IMR-90 (cell line): ENCODE data around the gene CLEC19A. TPM values are rescaled to one million over a fixed set of nuclear protein-coding genes. Genes with fewer than 3 reads are reported as not detected.

Source experiments
- ATAC-seq: fragments of 200-7000 bp; cut with Tn5 transposase; 2 replicates; pipeline ENCODE4 v1.9.1; 2020; ENCODE audit warnings: low read depth, mild to moderate bottlenecking, moderate library complexity
- BruUV-seq: library from RNA; stranded (reverse); fragments of 400-500 nt; replicated peaks from 2 replicates; lab custom pipeline; 2021; lab: Mats Ljungman, UMichigan
- CTCF ChIA-PET: fragments of 300-600 bp; formaldehyde crosslinking; extraction: SDS; loops from one replicate; lab custom pipeline; 2021; ENCODE audit warnings: antibody characterized with exemption; lab: Yijun Ruan, JAX
- POLR2A ChIA-PET: fragments of 300-600 bp; sonication (Branson Sonifier 250); formaldehyde crosslinking; loops from one replicate; lab custom pipeline; 2022; ENCODE audit warnings: antibody characterized with exemption; ENCODE audit not compliant: unreplicated experiment; lab: Charles Lee
- DNase-seq: peaks from one replicate; pipeline ENCODE4 v3.0.0; 2013
- H2AFZ ChIP-seq: replicated peaks from 2 replicates; pipeline ENCODE3; 2013; ENCODE audit warnings: low read length, mild to moderate bottlenecking; ENCODE audit not compliant: poor library complexity
- H2AK5ac ChIP-seq: 2 replicates; pipeline ENCODE4 v1.6.1; 2013; ENCODE audit warnings: low read depth, low read length, inconsistent platforms
- H2AK9ac ChIP-seq: replicated peaks from 2 replicates; pipeline ENCODE3; 2013; ENCODE audit warnings: mild to moderate bottlenecking, low read depth, low read length, moderate library complexity; ENCODE audit not compliant: poor library complexity
- H2BK120ac ChIP-seq: 2 replicates; pipeline ENCODE4 v1.6.1; 2013; ENCODE audit warnings: low read depth, low read length, inconsistent platforms
- H2BK15ac ChIP-seq: 3 replicates; pipeline ENCODE4 v1.6.1; 2013; ENCODE audit warnings: low read depth, low read length, inconsistent platforms
- H2BK20ac ChIP-seq: 2 replicates; pipeline ENCODE4 v1.6.1; 2013; ENCODE audit warnings: low read depth, mild to moderate bottlenecking, inconsistent platforms, low read length, moderate library complexity
- H2BK5ac ChIP-seq: 2 replicates; pipeline ENCODE4 v1.6.1; 2013; ENCODE audit warnings: mild to moderate bottlenecking, low read depth, low read length, inconsistent platforms; ENCODE audit not compliant: poor library complexity, severe bottlenecking
- H3K14ac ChIP-seq: replicated peaks from 2 replicates; pipeline ENCODE4 v1.6.1; 2013; ENCODE audit warnings: low read depth, low read length, inconsistent platforms
- H3K18ac ChIP-seq: 2 replicates; pipeline ENCODE4 v1.6.1; 2013; ENCODE audit warnings: low read depth, low read length, control low read depth
- H3K23ac ChIP-seq: 2 replicates; pipeline ENCODE4 v1.6.1; 2013; ENCODE audit warnings: low read depth, low read length, inconsistent platforms
- H3K27ac ChIP-seq: 2 replicates; pipeline ENCODE4 v1.5.1; 2013; ENCODE audit warnings: mild to moderate bottlenecking, control low read depth, low read length; ENCODE audit not compliant: insufficient read depth
- H3K27me3 ChIP-seq: 2 replicates; pipeline ENCODE4 v1.6.1; 2013; ENCODE audit warnings: low read length; ENCODE audit not compliant: control insufficient read depth, insufficient read depth
- H3K36me3 ChIP-seq: 2 replicates; pipeline ENCODE4 v1.6.1; 2013; ENCODE audit warnings: low read length, mixed read lengths; ENCODE audit not compliant: control insufficient read depth, insufficient read depth
- H3K4ac ChIP-seq: 2 replicates; pipeline ENCODE4 v1.6.1; 2013; ENCODE audit warnings: low read depth, low read length, inconsistent platforms
- H3K4me1 ChIP-seq: 2 replicates; pipeline ENCODE4 v1.6.1; 2013; ENCODE audit warnings: low read length, mixed read lengths; ENCODE audit not compliant: control insufficient read depth, insufficient read depth
- H3K4me2 ChIP-seq: 2 replicates; pipeline ENCODE4 v1.6.1; 2013; ENCODE audit warnings: low read depth, mild to moderate bottlenecking, control low read depth, low read length, moderate library complexity
- H3K4me3 ChIP-seq: 2 replicates; pipeline ENCODE4 v1.5.1; 2013; ENCODE audit warnings: low read depth, mild to moderate bottlenecking, control low read depth, low read length, moderate library complexity; ENCODE audit not compliant: insufficient read depth
- H3K56ac ChIP-seq: 2 replicates; pipeline ENCODE4 v1.6.1; 2013; ENCODE audit warnings: low read length, inconsistent platforms; ENCODE audit not compliant: insufficient read depth; ENCODE audit errors: extremely low read depth
- H3K79me1 ChIP-seq, 2 experiments: 2 replicates each; pipeline ENCODE4 v1.6.1; 2013; ENCODE audit warnings: low read length in 2 of 2, inconsistent platforms in 1 of 2, low read depth in 1 of 2
- H3K9ac ChIP-seq: 2 replicates; pipeline ENCODE4 v1.6.1; 2013; ENCODE audit warnings: low read depth, low read length, control low read depth
- H3K9me1 ChIP-seq: 2 replicates; pipeline ENCODE4 v1.6.1; 2013; ENCODE audit warnings: low read length, inconsistent platforms; ENCODE audit not compliant: insufficient read depth
- H3K9me3 ChIP-seq: 2 replicates; pipeline ENCODE4 v1.6.1; 2013; ENCODE audit warnings: low read length; ENCODE audit not compliant: control insufficient read depth, insufficient read depth
- H4K20me1 ChIP-seq: 2 replicates; pipeline ENCODE4 v1.6.1; 2013; ENCODE audit warnings: low read length, inconsistent platforms; ENCODE audit not compliant: insufficient read depth
- H4K5ac ChIP-seq: 2 replicates; pipeline ENCODE4 v1.6.1; 2013; ENCODE audit warnings: mild to moderate bottlenecking, low read depth, low read length, control low read depth
- H4K8ac ChIP-seq, 2 experiments: 2 replicates each; pipeline ENCODE4 v1.6.1; 2013; ENCODE audit warnings: low read depth in 2 of 2, low read length in 2 of 2, control low read depth in 1 of 2, inconsistent platforms in 1 of 2
- H4K91ac ChIP-seq: 2 replicates; pipeline ENCODE4 v1.6.1; 2013; ENCODE audit warnings: low read depth, low read length, inconsistent platforms; ENCODE audit not compliant: insufficient read depth
- FOS ChIP-seq: fragments of 150-350 bp; IDR thresholded peaks from 2 replicates; pipeline ENCODE4 v1.6.1; 2016; ENCODE audit warnings: low read depth, low read length
- NFE2L2 ChIP-seq: fragments of 150-350 bp; IDR thresholded peaks from 2 replicates; pipeline ENCODE4 v1.6.1; 2016; ENCODE audit warnings: low read depth, mild to moderate bottlenecking, low read length
- WGBS, 2 experiments: methylation state at CpG; one replicate each; pipeline versions ENCODE4 v1.1.5 to v1.1.7; 2013; ENCODE audit warnings: missing lambda C conversion rate in 2 of 2; ENCODE audit not compliant: insufficient read length in 1 of 2; ENCODE audit errors: extremely low coverage in 2 of 2; 5-methylcytosine and 5-hydroxymethylcytosine counted together
- dilution Hi-C: fragments of 300-500 bp; cut with HindIII; formaldehyde crosslinking; loops from one replicate; pipeline ENCODE4 v1.14.3; 2018; ENCODE audit warnings: low sequenced_read_pairs; ENCODE audit not compliant: unreplicated experiment
- in situ Hi-C: fragments of 300-500 bp; cut with MboI; formaldehyde crosslinking; loops from 3 replicates; pipeline ENCODE4 v1.14.3; 2019; ENCODE audit warnings: low sequenced_read_pairs, inconsistent platforms, mixed read lengths
- intact Hi-C: fragments of 100-400 bp; cut with micrococcal nuclease; formaldehyde crosslinking; loops from 2 replicates; pipeline ENCODE4 v1.10.0; 2022
- polyA plus RNA-seq, 3 experiments: library from polyadenylated mRNA; depleted of rRNA; stranded (reverse); fragments of >200 nt; gene quantifications; 2 replicates each; pipeline ENCODE4 v1.2.3, GENCODE V29; 2012; ENCODE audit warnings: low replicate concordance in 1 of 3
- total RNA-seq: library from RNA; depleted of rRNA; stranded (reverse); fragments of >200 nt; gene quantifications from 2 replicates; pipeline ENCODE4 v1.2.3, GENCODE V29; 2012

Gene CLEC19A
- total and polyA plus RNA-seq, 2 of the 4 experiments (the other 2 are of a cell fraction), result not detected

DNA sequence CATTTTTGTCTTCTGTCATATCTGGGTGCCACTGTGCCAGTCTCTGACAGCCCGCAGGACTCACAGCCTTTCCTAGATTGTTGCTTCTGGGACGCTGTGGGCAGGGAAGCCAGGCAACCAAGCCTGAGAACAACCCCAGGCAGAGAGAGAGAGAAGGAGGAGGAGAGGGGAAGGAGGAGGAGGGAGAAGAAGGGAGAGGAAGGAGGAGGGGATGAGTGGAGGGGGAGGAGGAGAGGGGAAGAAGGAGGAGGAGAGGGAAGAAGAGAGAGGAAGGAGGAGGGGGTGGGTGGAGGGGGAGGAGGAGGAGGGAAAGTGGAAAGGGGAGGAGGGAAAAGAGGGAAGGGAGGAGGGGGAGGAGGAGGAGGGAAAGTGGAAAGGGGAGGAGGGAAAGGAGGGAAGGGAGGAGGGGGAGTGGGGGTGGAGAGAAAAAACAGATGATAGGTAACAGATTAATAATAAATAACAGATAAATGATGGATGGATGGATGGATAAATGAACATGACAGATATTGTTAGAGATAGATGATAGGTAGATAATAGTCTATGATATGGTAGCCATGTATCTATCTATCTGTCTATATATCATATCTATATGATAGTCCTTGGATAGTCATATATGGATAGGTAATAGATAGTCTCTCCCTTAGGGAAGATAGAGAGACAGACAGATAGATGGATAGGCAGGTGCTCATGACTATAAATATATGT lies 29.3 kb downstream of the CLEC19A start:
- no peak overlapping the region for H2BK20ac ChIP-seq
- no peaks in the 10 kb centered on the region for H3K27me3 ChIP-seq
- H3K36me3 ChIP-seq, result no peaks in the 10 kb centered on the region
- no peak overlapping the region for H3K23ac ChIP-seq
- no peaks in the 10 kb centered on the region for H3K9me1 ChIP-seq
- no peak overlapping the region for H2BK120ac ChIP-seq
- H3K27ac ChIP-seq, result no peak overlapping the region
- H2AK9ac ChIP-seq, result no peak overlapping the region
- H2BK15ac ChIP-seq, result no peak overlapping the region
- no peak overlapping the region for H3K18ac ChIP-seq
- 63% methylated on average over 2 of the region's 2 CpGs; no CpG with 5 or more reads in 1 of the 2 experiments for WGBS, 2 experiments
- no peak for TF ChIP-seq FOS
- no peak for TF ChIP-seq NFE2L2
- H4K5ac ChIP-seq, result no peak overlapping the region
- no peak overlapping the region for H2AFZ ChIP-seq
- no peak for ATAC-seq
- H3K4me2 ChIP-seq, result no peak overlapping the region
- CTCF ChIA-PET, result no interaction called here
- H4K8ac ChIP-seq, result no peak overlapping the region
- H3K4ac ChIP-seq, result no peak overlapping the region
- no peak overlapping the region for H3K14ac ChIP-seq
- no peak overlapping the region for H2BK5ac ChIP-seq
- no peak overlapping the region for H4K91ac ChIP-seq
- no peaks in the 10 kb centered on the region for H4K20me1 ChIP-seq
- H3K4me1 ChIP-seq, result no peaks in the 10 kb centered on the region
- BruUV-seq, result no TSS peak
- dilution Hi-C loops (no loop called here), intact Hi-C loops (no loop called here), in situ Hi-C loops (no loop called here)
- no peaks in the 10 kb centered on the region for H3K79me1 ChIP-seq
- H3K9ac ChIP-seq, result no peak overlapping the region
- no peak overlapping the region for H2AK5ac ChIP-seq
- no peaks in the 10 kb centered on the region for H3K9me3 ChIP-seq
- no peak overlapping the region for H3K56ac ChIP-seq
- POLR2A ChIA-PET, result no interaction called here
- no peak overlapping the region for H3K4me3 ChIP-seq
- DNase-seq, result no peak
